MCF 10A (cell line): ENCODE data around the gene GALNT9. TPM values are rescaled to one million over a fixed set of nuclear protein-coding genes. Genes with fewer than 3 reads are reported as not detected.

Source experiments
- BruUV-seq: library from RNA; stranded (reverse); fragments of 400-500 nt; replicated peaks from 2 replicates; lab custom pipeline; 2021; lab: Mats Ljungman, UMichigan
- CTCF ChIA-PET: fragments of 300-600 bp; sonication (Branson Sonifier 250); formaldehyde crosslinking; extraction: SDS; loops from one replicate; lab custom pipeline; 2021; ENCODE audit warnings: antibody characterized with exemption, inconsistent platforms; lab: Yijun Ruan, JAX
- POLR2A ChIA-PET: fragments of 300-600, 350-650 bp; sonication (Branson Sonifier 250); formaldehyde crosslinking; extraction: SDS; loops from one replicate; lab custom pipeline; 2020; ENCODE audit warnings: antibody characterized with exemption, inconsistent platforms; lab: Yijun Ruan, JAX
- DNase-seq: peaks from one replicate; pipeline ENCODE4 v3.0.0-alpha.2; 2018; ENCODE audit not compliant: unreplicated experiment
- H3K27ac Mint-ChIP-seq: one replicate; pipeline ENCODE4 v1.8.0; 2022; ENCODE audit warnings: mild to moderate bottlenecking, low read depth, mixed read lengths; ENCODE audit not compliant: unreplicated experiment
- H3K27me3 Mint-ChIP-seq: one replicate; pipeline ENCODE4 v1.8.0; 2022; ENCODE audit warnings: mixed read lengths; ENCODE audit not compliant: insufficient read depth, unreplicated experiment
- H3K36me3 Mint-ChIP-seq: one replicate; pipeline ENCODE4 v1.8.0; 2022; ENCODE audit warnings: mild to moderate bottlenecking, moderate library complexity, mixed read lengths; ENCODE audit not compliant: insufficient read depth, unreplicated experiment
- H3K4me1 Mint-ChIP-seq: one replicate; pipeline ENCODE4 v1.8.0; 2022; ENCODE audit warnings: mixed read lengths; ENCODE audit not compliant: insufficient read depth, unreplicated experiment
- H3K4me3 Mint-ChIP-seq: one replicate; pipeline ENCODE4 v1.8.0; 2022; ENCODE audit warnings: mild to moderate bottlenecking, moderate library complexity, mixed read lengths; ENCODE audit not compliant: unreplicated experiment
- H3K9me3 Mint-ChIP-seq: one replicate; pipeline ENCODE4 v1.8.0; 2022; ENCODE audit warnings: mixed read lengths; ENCODE audit not compliant: unreplicated experiment
- CTCF ChIP-seq: fragments of 200-600 bp; IDR thresholded peaks from one replicate; pipeline ENCODE4 v1.8.0; 2022; ENCODE audit warnings: antibody characterized with exemption, mild to moderate bottlenecking; ENCODE audit not compliant: unreplicated experiment
- intact Hi-C: fragments of 100-400 bp; cut with micrococcal nuclease; formaldehyde crosslinking; loops from 2 replicates; pipeline ENCODE4 v1.14.1; 2022
- total RNA-seq: library from RNA; stranded (reverse); gene quantifications from 2 replicates; pipeline ENCODE4 v1.2.3, GENCODE V29; 2022

The GALNT9 gene
- total RNA-seq, 1 experiment from 2014 or later, result 4.4 TPM

DNA sequence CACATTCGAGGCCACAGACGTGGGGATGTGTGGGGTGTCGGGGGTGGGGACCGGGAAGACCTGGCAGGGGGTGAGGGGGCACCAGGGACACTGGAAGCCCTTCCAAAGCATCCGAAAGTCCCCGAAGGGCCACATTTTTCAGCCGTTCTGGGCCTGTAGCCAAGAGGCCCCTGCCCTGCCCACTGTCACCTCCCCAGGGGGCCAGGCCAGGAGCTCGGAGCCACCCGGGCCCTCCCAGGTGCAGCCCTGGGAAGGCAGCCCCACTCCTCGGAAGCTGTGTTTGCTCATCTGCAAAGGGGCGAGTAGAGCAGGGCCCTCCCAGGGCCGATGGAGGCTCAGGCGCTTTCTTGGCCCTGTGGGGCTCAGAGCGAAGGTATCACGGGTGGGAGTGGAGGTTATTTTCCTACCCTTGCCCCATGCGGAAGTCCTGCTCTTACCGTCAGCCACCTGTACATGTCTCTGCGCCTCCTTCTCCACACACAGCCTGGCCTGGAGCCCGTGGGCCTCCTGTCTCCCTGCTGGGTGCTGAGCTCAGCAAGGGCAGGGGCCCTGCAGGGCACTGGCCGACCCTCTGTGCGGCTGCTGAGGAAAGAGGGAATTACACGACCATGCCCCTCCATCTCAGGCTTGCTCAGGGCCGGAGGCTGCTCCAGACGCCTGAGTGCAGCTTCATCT lies 158.0 kb downstream of the GALNT9 start:
- intact Hi-C loops, result no loop called here

DNA sequence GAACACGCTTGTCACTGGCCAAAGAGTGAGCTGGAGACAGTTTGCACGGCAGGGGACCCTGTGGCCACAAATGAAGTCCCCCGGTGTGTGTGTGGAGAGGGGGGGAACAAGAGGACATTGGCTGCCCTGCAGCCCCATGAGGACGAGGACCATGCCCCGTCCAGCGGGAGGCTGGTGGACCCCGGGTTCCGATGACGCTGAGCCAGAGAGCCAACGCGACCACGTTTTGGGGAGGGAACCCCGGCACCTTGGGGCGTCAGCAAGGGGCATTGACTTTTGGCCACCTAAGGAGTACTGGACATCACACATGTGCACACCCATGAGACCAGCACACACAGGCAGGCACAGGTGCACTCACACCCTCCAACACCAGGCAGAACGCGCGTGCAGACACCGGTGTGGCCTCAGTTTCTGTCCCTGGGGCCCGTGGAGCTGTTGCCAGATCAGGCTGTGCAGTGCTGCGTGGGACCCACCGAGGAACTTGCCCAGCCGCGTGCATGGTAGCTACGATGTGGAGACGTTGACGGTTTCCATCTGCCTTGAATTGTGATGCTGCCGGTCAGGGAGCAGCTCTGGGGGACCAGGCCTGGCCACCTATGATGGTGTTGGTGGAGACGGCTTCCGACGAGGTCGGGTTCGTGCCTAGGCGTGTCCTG lies 158.6 kb downstream of the GALNT9 start:
- CTCF ChIA-PET, result interaction anchor here (0.6 kb wide), 1 partner anchor 462 kb away, joined by 4 read pairs; no protein-coding TSS in a partner anchor
- no peak for DNase-seq
- Mint-ChIP-seq H3K4me3 (no peak overlapping the region), H3K9me3 (peaks cover 17% of the 10 kb centered on the region), H3K36me3 (peaks cover 6% of the 10 kb centered on the region), H3K27me3 (peaks cover 33% of the 10 kb centered on the region), H3K4me1 (no peaks in the 10 kb centered on the region), H3K27ac (no peak overlapping the region)
- intact Hi-C loops, result no loop called here
- no peak for TF ChIP-seq CTCF
- no TSS peak for BruUV-seq
- POLR2A ChIA-PET, result no interaction called here

More for the DNA sequence above, 158.0 kb downstream of the GALNT9 start:
- CTCF ChIA-PET, result interaction anchor here (0.6 kb wide), 2 partner anchors 390 to 462 kb away, joined by 4 read pairs; no protein-coding TSS in a partner anchor
- no TSS peak for BruUV-seq
- DNase-seq, result no peak
- TF ChIP-seq CTCF, result no peak
- H3K9me3 Mint-ChIP-seq, result peaks cover 10% of the 10 kb centered on the region
- no peaks in the 10 kb centered on the region for H3K4me1 Mint-ChIP-seq
- H3K36me3 Mint-ChIP-seq, result peaks cover 6% of the 10 kb centered on the region
- H3K27me3 Mint-ChIP-seq, result peaks cover 33% of the 10 kb centered on the region
- POLR2A ChIA-PET, result no interaction called here
- H3K4me3 Mint-ChIP-seq, result no peak overlapping the region
- H3K27ac Mint-ChIP-seq, result no peak overlapping the region

DNA sequence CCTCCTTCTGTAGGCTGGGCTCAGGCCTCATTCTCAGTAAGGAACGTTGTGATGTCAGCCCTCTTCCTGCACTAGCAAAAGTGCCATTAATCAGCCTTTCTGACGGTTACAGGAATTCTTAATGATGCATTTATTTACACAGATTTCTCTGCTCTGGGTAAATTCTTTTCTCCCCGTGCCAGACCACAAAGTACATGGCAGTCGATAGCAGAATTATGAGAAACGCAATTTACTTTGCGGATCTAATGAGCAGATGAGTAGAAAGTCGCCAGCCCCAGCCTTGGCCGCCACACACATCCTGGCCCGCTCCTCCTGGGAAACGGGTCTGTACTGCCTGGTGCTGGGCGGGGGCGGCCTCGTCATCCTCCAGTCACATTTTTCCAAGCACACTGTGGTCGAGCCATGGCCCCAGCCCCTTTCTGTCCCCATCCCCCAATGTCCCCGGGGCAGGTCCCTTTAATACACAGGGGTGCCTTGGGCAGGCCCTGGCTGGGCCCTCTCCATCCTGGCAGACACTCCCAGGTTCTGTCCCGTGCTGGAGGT lies 159.2 kb downstream of the GALNT9 start:
- ChIA-PET POLR2A (no interaction called here), CTCF (interaction anchor here (0.9 kb wide), 1 partner anchor 467 kb away, joined by 4 read pairs; no protein-coding TSS in a partner anchor)
- BruUV-seq, result no TSS peak
- Mint-ChIP-seq H3K27me3 (peaks cover 33% of the 10 kb centered on the region), H3K27ac (no peak overlapping the region), H3K36me3 (peaks cover 6% of the 10 kb centered on the region), H3K4me1 (no peaks in the 10 kb centered on the region), H3K4me3 (no peak overlapping the region), H3K9me3 (peaks cover 17% of the 10 kb centered on the region)
- DNase-seq, result peak; percentile 66
- intact Hi-C loops, result no loop called here
- no peak for TF ChIP-seq CTCF

- no peak for TF ChIP-seq CTCF
- no peak for DNase-seq
- Mint-ChIP-seq H3K27me3 (peaks cover 28% of the 10 kb centered on the region), H3K4me3 (no peak overlapping the region), H3K9me3 (peaks cover 17% of the 10 kb centered on the region), H3K36me3 (peaks cover 6% of the 10 kb centered on the region), H3K27ac (no peak overlapping the region), H3K4me1 (peaks cover under 1% of the 10 kb centered on the region)
- no TSS peak for BruUV-seq
- ChIA-PET CTCF (interaction anchor here (0.7 to 0.9 kb wide), 3 partner anchors 9 to 468 kb away, joined by 3 to 5 read pairs (median 4); no protein-coding TSS in a partner anchor), POLR2A (no interaction called here)
- intact Hi-C loops, result no loop called here
These were observed 160.0 kb downstream of the GALNT9 start for GRCh38 chr12:132169376-132169775.
